ENCODE measurements around the gene EID1.

The EID1 gene

GRCh38 chr15:48914717-48915116 is 36.8 kb downstream of the EID1 start:
- DNase-seq = no peak

GRCh38 chr15:48915861-48916260 is 37.9 kb downstream of the EID1 start:
- no peak for DNase-seq

DNA sequence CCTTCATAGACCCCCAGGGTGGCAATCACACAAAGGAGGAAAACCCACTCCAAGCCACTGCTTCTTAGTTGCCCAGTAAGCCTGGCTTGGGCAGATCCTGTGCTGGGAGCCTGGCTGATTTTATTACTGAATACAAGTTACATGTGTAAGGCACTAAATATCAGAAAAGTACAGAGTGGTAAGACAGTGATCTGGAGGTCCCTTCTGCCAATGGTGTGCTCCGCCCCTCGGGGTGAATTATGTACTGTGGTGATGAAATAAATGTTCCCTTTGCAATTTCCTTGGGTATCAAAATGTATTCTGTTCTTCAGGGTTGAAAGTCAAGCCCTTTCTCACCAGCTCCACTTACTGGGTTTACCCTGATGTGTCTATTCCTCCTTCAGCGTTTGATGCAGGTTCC is 38.8 kb downstream of the EID1 start:
- DNase-seq = no peak

DNA sequence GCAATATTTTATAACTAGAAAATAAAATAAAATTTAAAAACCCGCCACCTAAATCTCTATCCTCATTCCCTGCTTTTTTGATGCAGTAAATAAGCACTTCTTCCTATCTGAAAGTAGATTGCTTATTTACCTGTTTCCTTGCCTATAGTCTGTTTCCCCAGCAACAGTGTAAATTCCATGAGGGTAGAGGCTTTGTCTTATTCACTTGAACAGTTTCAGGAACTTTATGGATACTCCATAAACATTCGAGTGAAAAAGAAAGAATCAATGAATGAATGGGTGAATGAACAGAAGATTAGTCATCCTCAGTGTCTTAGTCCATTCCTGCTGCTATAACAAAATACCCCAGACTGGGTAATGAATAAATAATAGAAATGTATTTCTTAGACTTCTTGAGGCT is 44.1 kb downstream of the EID1 start:
- DNase-seq = no peak

- no peak for DNase-seq
Observed at GRCh38 chr15:48924528-48925393, 46.8 kb downstream of the EID1 start.

- no peak for DNase-seq
Observed at GRCh38 chr15:48925714-48926223, 47.8 kb downstream of the EID1 start.

DNA sequence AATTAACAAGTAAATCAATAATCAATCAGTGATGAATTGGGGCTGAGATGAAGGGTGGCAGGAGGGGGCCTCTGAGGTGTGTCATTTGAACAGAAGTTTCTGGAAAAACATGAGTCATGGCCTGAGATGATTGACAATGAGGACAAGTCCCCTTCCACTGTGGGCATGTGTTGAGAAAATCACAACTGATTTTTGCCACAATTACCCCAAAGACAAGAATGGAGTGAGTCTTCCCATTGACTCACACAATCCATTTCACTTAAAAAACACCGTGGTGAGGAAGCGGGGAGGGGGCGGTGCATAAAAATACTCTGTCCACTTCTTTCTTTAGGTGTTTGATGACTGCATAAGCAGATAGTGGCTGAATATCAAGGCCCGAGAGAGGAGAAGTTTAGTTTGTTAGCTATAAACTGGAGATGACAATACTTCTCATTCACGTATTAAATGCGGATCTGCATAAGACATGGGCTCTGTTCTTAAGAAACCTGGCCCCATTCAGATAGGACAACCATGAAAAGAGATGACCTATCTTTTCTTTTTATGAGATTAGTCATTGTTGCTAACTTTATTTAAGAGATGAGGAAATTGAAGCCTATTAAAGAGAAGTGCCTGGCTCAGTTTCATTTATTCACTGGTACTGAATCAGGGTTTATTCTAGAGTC is 51.1 kb downstream of the EID1 start:
- DNase-seq = no peak

- no peak for DNase-seq
Observed at GRCh38 chr15:48929661-48930060, 51.7 kb downstream of the EID1 start.
